ENCODE results near the gene PARP16. TPM values are rescaled to one million over a fixed set of nuclear protein-coding genes. Genes with fewer than 3 reads are reported as not detected.

The PARP16 gene
- total and polyA plus RNA-seq, 2 donors (not counting 1 experiment from before 2014, with no cell fraction given): 3.6 to 4.9 TPM

DNA sequence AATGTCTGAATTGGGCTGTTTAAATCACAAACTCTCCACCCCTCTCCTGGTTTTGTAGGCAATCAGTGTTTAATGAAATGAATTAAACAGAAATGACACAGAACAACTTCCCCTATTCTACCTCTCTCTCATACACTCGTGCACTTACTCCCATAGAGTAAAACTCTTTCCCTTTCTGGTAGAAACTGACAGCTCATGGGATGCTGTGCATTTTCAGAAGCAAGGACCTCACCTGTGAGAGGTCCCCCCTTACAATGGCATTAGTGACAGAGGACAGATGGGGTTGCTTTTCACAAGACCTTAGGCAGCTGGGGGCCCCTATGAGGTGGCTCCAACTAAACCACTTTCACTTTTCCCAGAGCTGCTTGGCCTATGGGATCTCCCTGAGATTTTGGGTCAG lies 31.9 kb downstream of the PARP16 start:
- Histone ChIP-seq H3K4me3 (replicated peaks in 1 of 4; ENCODE audit: control extremely low read depth in 1 of 4, insufficient read depth in 1 of 4, low read depth in 3 of 4, low read length in 4 of 4) (no peak overlapping the region), H3K9ac (ENCODE audit: insufficient read depth, low read length) (no peak overlapping the region), H3K36me3 (ENCODE audit: control insufficient read depth, insufficient read depth, low read length) (no peaks in the 10 kb centered on the region), H3K27ac (ENCODE audit: insufficient read depth, low read length) (no peak overlapping the region), H3K27me3 (ENCODE audit: control insufficient read depth, insufficient read depth, low read length) (no peaks in the 10 kb centered on the region), H3K4me1 (ENCODE audit: control insufficient read depth, extremely low read depth, insufficient read depth, low read length) (no peaks in the 10 kb centered on the region), H3K4me2 (ENCODE audit: extremely low read depth, insufficient read depth, low read length) (no peak overlapping the region), H3K79me2 (ENCODE audit: control insufficient read depth, insufficient read depth, low read length) (no peaks in the 10 kb centered on the region), H2AFZ (ENCODE audit: low read length) (no peak overlapping the region), H3K9me3 (ENCODE audit: control insufficient read depth, insufficient read depth, low read depth, low read length) (no peaks in the 10 kb centered on the region), H4K20me1 (ENCODE audit: control insufficient read depth, extremely low read depth, insufficient read depth, low read length) (no peaks in the 10 kb centered on the region)
- TF ChIP-seq, protein P1, sequence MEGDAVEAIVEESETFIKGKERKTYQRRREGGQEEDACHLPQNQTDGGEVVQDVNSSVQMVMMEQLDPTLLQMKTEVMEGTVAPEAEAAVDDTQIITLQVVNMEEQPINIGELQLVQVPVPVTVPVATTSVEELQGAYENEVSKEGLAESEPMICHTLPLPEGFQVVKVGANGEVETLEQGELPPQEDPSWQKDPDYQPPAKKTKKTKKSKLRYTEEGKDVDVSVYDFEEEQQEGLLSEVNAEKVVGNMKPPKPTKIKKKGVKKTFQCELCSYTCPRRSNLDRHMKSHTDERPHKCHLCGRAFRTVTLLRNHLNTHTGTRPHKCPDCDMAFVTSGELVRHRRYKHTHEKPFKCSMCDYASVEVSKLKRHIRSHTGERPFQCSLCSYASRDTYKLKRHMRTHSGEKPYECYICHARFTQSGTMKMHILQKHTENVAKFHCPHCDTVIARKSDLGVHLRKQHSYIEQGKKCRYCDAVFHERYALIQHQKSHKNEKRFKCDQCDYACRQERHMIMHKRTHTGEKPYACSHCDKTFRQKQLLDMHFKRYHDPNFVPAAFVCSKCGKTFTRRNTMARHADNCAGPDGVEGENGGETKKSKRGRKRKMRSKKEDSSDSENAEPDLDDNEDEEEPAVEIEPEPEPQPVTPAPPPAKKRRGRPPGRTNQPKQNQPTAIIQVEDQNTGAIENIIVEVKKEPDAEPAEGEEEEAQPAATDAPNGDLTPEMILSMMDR (conservative IDR thresholded peaks at IDR 0.05 in 1 of 2, IDR thresholded peaks at IDR 0.05 in 1 of 2; ENCODE audit: low read depth in 1 of 2, low read length in 2 of 2): no peak
- TF ChIP-seq EZH2 (IDR thresholded peaks at IDR 0.05; ENCODE audit: low read length, missing control alignments): no peak
- DNase-seq (ENCODE audit: low read depth in 2 of 2): no peak

DNA sequence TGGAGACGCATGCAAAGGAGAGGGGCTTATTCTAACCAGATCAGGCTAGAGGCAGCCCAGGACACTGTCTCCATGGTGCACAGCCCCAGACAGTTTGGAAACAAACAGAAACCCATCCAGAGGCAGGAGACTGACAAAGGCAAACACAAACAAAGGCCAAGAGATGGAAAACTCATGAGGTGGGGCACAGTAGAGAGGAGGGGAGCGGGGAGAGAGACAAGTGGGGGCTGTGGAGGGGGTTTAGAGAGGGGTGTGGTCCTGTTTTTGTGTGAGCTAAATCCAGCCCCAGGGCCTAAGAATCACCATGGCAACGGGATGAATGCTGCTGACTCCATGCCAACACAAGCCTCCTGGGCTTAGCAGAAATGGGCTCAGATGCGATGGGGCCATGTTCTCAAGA lies 32.3 kb downstream of the PARP16 start:
- Histone ChIP-seq H3K36me3 (ENCODE audit: control insufficient read depth, insufficient read depth, low read length) (no peaks in the 10 kb centered on the region), H3K4me1 (ENCODE audit: control insufficient read depth, extremely low read depth, insufficient read depth, low read length) (no peaks in the 10 kb centered on the region), H3K4me3 (replicated peaks in 1 of 4; ENCODE audit: control extremely low read depth in 1 of 4, insufficient read depth in 1 of 4, low read depth in 3 of 4, low read length in 4 of 4) (no peak overlapping the region), H3K9ac (ENCODE audit: insufficient read depth, low read length) (no peak overlapping the region), H3K27ac (ENCODE audit: insufficient read depth, low read length) (no peak overlapping the region), H2AFZ (ENCODE audit: low read length) (no peak overlapping the region), H3K27me3 (ENCODE audit: control insufficient read depth, insufficient read depth, low read length) (no peaks in the 10 kb centered on the region), H3K9me3 (ENCODE audit: control insufficient read depth, insufficient read depth, low read depth, low read length) (no peaks in the 10 kb centered on the region), H3K4me2 (ENCODE audit: extremely low read depth, insufficient read depth, low read length) (no peak overlapping the region), H4K20me1 (ENCODE audit: control insufficient read depth, extremely low read depth, insufficient read depth, low read length) (no peaks in the 10 kb centered on the region), H3K79me2 (ENCODE audit: control insufficient read depth, insufficient read depth, low read length) (no peaks in the 10 kb centered on the region)
- DNase-seq (ENCODE audit: low read depth in 2 of 2): no peak
- TF ChIP-seq, protein P1 (conservative IDR thresholded peaks at IDR 0.05 in 1 of 2, IDR thresholded peaks at IDR 0.05 in 1 of 2; ENCODE audit: low read depth in 1 of 2, low read length in 2 of 2): no peak
- TF ChIP-seq EZH2 (IDR thresholded peaks at IDR 0.05; ENCODE audit: low read length, missing control alignments): no peak

DNA sequence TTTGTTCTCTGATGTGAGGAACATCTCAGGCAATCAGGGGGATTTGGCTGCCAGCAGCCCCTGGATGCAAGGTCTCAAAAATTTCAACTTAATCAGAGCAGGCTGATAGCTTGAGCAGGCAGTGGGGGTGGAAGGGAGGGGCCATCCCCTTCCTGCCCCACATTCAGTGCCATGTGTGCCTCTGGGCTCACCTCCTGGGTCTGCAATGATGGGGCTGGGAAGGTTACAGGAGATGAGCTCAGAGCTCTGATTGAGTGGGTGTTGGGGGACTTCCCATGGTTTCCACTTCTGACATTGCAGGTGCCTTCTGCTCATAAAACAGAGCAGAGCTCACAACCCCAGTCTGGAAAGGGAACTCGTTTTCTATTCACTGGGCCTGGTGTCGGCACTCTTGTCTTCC lies 37.0 kb downstream of the PARP16 start:
- no peak overlapping the region for H3K9ac ChIP-seq (ENCODE audit: insufficient read depth, low read length)
- no peak overlapping the region for H2AFZ ChIP-seq (ENCODE audit: low read length)
- no peaks in the 10 kb centered on the region for H3K9me3 ChIP-seq (ENCODE audit: control insufficient read depth, insufficient read depth, low read depth, low read length)
- DNase-seq (ENCODE audit: low read depth in 2 of 2): no peak
- no peak overlapping the region for H3K4me2 ChIP-seq (ENCODE audit: extremely low read depth, insufficient read depth, low read length)
- peaks cover 7% of the 10 kb centered on the region for H3K4me1 ChIP-seq (ENCODE audit: control insufficient read depth, extremely low read depth, insufficient read depth, low read length)
- no peaks in the 10 kb centered on the region for H4K20me1 ChIP-seq (ENCODE audit: control insufficient read depth, extremely low read depth, insufficient read depth, low read length)
- H3K79me2 ChIP-seq (ENCODE audit: control insufficient read depth, insufficient read depth, low read length): no peaks in the 10 kb centered on the region
- H3K27me3 ChIP-seq (ENCODE audit: control insufficient read depth, insufficient read depth, low read length): no peaks in the 10 kb centered on the region
- H3K4me3 ChIP-seq (replicated peaks in 1 of 4; ENCODE audit: control extremely low read depth in 1 of 4, insufficient read depth in 1 of 4, low read depth in 3 of 4, low read length in 4 of 4): no peak overlapping the region
- TF ChIP-seq, protein P1 (conservative IDR thresholded peaks at IDR 0.05 in 1 of 2, IDR thresholded peaks at IDR 0.05 in 1 of 2; ENCODE audit: low read depth in 1 of 2, low read length in 2 of 2): no peak
- no peak for TF ChIP-seq EZH2 (IDR thresholded peaks at IDR 0.05; ENCODE audit: low read length, missing control alignments)
- H3K27ac ChIP-seq (ENCODE audit: insufficient read depth, low read length): no peak overlapping the region
- H3K36me3 ChIP-seq (ENCODE audit: control insufficient read depth, insufficient read depth, low read length): no peaks in the 10 kb centered on the region

Data from fibroblast of lung (primary cell).